IMR-90 (cell line): Measurements from ENCODE around the gene SLC5A3.

Experiments used
- CTCF ChIP-seq: conservative IDR thresholded peaks from 2 replicates; pipeline ENCODE4 v1.5.1; 2012; ENCODE audit warnings: mild to moderate bottlenecking, low read depth, low read length, improper control_type of control experiment
- NFE2L2 ChIP-seq: fragments of 150-350 bp; IDR thresholded peaks from 2 replicates; pipeline ENCODE4 v1.6.1; 2016; ENCODE audit warnings: low read depth, mild to moderate bottlenecking, low read length
- POLR2A ChIP-seq: IDR thresholded peaks from 2 replicates; pipeline ENCODE4 v1.6.1; 2012; ENCODE audit warnings: mild to moderate bottlenecking, low read depth, low read length
- USF2 ChIP-seq: fragments of 150-350 bp; IDR thresholded peaks from 2 replicates; pipeline ENCODE4 v1.6.1; 2017; ENCODE audit warnings: mild to moderate bottlenecking, antibody characterized with exemption, low read length, low read depth

- TF ChIP-seq CTCF (no peak), NFE2L2 (no peak), POLR2A (no peak), USF2 (no peak)
Measured at GRCh38 chr21:34075091-34075425, 1.7 kb downstream of the SLC5A3 start.
